Ramos (cell line): ENCODE data around the gene NELFCD.
"Not testable (repeated sequence)": the region's sequence is repeated elsewhere in the genome, so short reads cannot be mapped to it uniquely, and the experiment has no call there.

Experiments used
- in situ Hi-C: fragments of 300-500 bp; cut with MboI; formaldehyde crosslinking; loops from one replicate; pipeline ENCODE4 v1.14.3; 2022; ENCODE audit warnings: low sequenced_read_pairs; ENCODE audit not compliant: unreplicated experiment

NELFCD gene

GRCh38 chr20:59006864-59007664, 26.0 kb downstream of the NELFCD start, which contains the start of gene CTSZ:
CTSZ (minus strand) TSS chr20:59007254; CDS start chr20:59007128, 126 bp downstream.
- in situ Hi-C loops, result no loop called here

DNA sequence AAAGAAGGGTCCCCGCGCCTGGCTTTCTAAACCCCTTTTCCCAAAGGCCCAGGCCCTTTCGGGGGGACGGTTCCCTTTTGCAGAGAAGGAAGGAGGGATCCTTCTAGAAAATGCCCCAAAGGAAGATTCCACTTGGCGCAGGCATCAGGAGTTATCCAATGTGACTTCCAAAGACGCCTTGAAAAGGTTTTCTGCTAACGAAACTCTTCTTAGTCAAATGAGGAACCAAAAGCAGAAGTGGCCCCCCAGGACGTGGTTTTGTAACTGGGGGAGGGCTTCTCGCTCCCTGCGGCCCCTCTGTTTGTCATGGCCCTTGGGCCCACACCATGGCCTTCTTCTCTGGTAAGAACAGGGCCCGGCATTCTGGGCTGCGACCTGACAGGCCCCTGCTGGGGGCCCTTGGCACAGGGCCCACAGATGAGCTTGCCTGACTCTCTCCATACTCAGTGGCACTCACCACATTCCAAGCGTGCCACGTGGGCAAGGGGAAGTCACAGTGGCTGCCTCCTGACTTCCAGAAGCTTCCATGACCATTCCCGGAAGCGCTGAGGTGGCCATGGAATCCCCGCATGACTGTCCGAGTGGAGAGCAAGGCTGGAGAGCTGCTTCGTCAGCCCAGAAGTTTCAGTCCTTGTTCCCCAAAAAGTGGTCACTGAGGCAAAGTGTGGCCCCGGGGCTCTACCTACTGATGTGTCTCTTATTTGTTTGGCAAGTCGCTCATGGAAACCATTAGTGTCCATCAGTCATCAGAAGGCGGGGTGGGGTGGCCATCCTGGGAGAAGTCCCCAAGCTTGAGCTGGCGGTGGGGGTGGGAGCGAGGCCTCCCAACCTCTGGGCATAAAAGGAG, 26.8 kb downstream of the NELFCD start:
- in situ Hi-C loops, result no loop called here

DNA sequence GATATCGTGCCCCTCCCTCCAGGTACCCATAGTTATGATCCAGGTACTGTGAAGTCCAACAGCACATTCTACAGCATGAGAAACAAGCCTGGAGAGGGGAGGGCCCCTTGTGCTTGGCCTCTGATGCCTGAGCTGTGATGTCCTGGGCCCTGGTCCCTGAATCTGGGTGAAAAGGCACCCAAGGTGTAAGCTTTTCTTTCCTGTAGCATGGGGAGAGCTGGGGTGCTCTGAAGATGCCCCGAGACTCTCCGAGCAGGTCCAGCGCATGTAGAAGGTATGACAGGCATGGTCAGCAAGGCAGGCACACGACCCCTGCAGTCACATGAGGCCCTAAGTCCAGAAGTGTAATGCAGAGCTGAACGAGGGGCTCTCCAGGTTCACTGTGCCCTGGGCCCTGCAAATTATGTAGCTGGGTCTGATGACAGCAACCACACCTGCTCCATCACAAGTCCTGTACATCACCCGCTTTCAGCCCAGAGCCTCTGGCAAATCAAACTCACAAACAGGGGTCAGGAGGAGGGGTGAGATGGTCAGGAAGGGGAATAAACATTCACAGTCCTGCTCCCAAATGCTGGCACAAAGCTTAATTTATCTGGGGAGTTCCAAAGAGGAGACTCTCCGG, 27.8 kb downstream of the NELFCD start:
- in situ Hi-C loops, result no loop called here

DNA sequence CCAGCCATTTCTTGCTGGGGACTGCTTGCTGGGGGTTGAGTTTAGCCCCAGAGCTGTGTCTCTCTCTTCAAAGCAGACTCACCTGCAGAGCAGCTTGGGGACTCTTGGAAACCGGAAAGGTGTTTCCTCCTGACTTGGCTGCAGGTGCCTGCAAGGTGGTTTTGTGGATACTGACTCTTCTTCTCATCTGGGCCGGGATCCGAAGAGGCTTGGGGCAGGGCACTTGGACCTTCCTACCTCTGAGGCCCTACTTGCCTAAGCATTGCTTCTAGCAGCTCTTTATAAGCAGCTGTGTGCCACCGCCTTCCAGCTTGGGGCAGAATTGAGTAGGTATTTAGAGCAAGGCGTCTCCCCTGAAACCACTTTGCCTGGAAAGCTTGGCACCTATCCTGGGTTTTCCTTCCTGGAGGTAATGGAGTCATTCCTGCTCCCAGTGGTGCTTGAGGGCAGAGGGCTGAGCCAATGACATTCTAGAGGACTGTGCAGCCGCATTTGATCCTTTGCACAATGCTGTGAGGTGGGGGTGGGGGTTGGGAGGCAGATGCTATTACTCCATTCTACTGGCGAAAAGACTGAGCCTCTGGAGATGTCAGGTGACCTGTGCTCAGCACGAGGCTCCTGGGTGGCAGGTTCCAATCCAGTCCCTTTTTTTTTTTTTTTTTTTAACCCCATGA, 29.4 kb downstream of the NELFCD start:
- in situ Hi-C loops, result no loop called here

- in situ Hi-C loops, result no loop called here
Measured at GRCh38 chr20:59010995-59011873, 30.2 kb downstream of the NELFCD start.

GRCh38 chr20:59011874-59012157, 30.8 kb downstream of the NELFCD start:
- in situ Hi-C loops, result not testable (repeated sequence)

DNA sequence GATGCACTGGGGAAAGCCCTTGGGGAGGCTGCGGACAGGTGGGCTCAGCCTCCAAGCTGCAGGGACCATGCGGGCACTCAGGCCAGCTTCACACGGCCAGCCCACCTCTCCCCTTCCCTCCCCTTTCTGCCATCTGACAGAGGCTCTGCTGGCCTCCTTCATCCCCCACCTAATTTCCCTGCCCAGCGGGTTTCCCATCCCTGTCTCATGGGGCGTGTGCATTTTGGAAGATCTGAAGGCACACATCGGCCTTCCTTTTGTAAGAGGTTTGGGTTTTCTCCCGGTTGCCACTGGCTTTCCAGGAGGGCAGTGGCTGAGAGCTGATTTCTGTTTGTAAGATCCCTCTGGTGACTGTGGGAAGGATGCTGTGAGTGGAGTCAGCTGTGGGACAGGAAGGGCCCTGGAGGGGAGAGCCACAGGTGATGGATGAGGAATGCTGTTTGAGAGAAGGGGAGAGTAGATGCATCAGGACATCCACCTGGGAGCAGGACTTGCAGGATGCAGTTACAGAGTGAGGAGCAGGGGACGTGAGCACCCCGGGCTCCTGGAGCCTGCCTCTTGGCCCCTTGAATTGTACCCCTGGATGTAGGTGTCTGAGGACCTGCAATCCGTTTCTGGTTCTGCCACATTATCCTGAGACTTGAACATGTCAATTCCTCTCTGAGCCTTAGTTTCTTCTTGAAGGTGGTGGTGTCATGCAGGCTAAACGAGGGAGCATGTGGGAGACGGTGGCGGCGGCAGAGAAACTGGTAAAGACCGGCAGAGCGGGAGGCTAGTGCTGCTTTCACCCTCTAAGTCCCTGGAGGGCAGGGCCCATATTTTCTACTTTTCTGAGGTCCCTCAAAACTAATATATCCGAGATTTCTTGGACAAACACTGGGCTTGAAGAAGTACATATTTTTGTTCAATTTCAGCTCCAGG, 32.2 kb downstream of the NELFCD start:
- in situ Hi-C loops, result no loop called here

DNA sequence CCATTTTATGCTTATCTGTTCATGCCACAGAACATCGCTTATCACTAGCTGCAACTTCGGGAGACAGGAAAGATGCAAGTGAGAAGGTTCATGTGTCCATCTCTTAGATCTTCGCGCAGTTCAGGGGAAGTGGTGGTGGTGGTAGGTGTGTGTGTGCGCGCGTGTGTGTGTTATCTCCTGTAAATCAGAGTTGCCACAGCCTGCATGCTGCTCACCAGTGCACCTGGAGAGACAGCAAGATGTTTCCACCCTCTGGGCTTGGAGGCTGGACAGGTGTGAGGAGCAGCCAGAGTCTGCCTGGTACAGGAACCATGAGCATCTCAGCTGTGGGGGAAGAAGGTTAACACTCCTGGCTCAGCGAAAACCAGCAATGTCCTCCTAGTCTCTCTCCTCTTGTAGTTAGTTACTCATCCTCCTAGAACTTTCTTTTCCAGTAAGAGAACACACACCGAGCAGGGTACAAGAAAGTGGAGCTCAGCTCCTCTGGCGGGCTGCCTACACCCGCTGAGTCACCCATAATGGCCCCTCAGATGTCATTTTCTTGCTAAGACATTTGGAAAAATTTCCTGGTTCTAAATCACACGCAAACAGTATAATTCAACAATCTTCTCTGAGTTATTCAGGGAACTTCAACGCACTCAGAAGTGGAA, 33.0 kb downstream of the NELFCD start:
- in situ Hi-C loops, result no loop called here

DNA sequence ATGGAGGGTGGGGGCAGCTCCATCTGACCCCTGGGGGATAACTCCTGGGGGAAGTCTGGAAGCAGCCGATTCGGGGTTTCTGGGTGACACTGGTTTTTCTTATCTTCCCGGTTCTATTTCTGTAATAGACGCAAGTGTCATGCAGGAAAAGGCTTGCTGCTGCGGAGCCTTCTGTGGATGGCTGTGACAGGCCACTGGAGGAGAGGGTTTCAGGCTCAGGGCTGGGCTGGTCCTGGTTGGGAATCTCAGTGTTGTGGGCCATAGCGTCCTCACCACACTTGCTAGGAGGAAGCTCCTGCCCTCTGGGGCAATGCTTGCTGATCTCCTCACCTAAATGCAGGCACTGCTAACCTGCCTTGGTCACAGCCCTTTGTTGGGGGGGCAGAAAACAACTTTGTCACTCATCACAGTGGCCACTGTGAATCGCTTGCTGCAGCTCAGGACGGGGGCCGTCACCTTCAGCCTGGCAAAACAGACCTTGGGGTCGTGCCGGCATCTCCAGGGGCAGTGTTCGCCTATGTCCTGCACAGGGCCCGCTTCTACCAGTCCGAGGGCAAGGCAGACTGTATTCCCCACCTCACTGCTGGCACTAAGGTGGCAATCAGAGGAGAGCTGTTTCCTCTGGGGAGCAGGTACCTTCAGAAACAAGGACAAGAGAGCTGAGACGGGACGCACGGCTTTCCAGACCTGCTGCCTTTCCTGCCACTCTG, 33.8 kb downstream of the NELFCD start:
- in situ Hi-C loops, result no loop called here

- in situ Hi-C loops, result no loop called here
Measured at GRCh38 chr20:59015411-59015810, 34.4 kb downstream of the NELFCD start.

GRCh38 chr20:59015812-59016711, 35.0 kb downstream of the NELFCD start:
- in situ Hi-C loops, result no loop called here

DNA sequence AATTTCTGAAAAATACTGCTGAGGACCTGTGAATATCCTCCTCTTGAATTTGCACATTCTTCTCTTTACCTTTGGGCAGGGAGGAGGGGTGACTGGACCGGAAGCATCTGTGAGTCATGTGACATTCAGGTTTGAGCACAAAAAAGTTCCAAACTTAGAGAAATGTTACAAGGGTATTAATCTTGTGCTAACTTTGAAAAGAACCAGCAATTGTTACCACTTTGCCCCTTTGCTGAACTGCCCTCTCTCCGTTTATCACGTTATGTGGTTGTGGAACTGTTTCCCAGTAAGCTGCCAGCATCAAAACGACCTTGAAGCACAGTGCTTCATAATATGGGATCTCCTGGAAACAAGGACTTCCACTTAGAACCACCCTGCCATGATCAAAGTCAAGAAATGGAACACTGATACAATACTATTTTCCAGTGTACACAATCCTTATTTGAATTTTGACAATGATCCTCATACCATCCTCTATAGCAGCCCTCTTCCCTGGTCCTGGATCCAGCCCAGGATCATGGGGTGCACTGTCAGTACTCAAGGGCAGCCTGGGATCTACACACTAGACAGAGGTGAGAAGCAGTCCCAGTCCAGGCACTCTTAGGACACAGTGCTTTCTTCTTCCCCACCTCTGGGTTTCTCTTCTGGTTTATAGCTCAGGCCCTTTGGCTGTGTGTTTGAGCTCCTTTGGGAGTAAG, 35.9 kb downstream of the NELFCD start:
- in situ Hi-C loops, result no loop called here

GRCh38 chr20:59017493-59018231, 36.6 kb downstream of the NELFCD start:
- in situ Hi-C loops, result no loop called here

DNA sequence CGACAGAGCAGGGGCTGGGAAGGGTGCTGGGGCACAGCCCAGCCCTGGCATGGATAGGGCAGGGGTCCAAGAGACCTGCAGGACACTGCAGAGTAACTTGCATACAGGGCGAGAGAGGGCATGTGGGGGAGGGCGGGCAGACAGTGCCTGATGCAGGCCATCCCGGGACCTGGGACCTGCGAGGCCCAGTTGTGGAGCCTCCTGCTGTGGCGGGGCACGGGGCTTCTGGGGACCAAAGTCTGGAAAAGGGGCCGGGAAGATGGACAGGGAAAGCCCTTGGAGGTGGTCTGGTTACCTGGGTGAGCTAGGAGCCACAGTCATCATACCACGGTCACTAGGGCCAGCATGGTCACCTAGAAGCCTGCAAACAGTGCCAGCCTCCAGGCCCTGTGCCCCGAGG, 37.8 kb downstream of the NELFCD start:
- in situ Hi-C loops, result no loop called here

DNA sequence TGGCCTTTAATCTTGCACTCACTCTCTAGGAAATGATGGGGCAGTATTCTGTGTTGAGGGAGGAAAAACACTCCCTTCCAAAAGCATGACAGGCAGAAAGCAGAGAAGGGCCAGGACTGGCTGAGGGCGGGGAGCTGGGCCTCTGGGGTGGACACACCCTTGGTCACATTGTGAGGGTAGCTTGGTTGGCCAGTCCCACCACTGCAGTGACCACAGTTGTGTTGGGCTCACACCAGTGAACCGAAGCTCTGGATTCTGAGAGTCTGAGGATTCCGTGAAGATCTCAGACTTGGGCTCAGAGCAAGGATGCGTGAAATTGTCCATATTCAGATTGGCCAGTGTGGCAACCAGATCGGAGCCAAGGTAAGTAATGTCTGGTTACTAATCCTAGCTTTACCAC, 38.2 kb downstream of the NELFCD start, which contains the start of gene TUBB1:
Gene TUBB1, plus strand, starts transcription at position 213 of the 400 bp plus-strand sequence. Its CDS starts 94 bp downstream, at position 307.
- in situ Hi-C loops, result no loop called here
